Nucleus accumbens (tissue), 56 donors: ENCODE data around the gene NRAP.
"Not testable (repeated sequence)": the region's sequence is repeated elsewhere in the genome, so short reads cannot be mapped to it uniquely, and the experiment has no call there.

ENCODE experiments used
- DNase-seq, 56 donors: peaks; one replicate each; lab custom pipeline; 2025; lab: John Stamatoyannopoulos, UW

Gene NRAP

DNA sequence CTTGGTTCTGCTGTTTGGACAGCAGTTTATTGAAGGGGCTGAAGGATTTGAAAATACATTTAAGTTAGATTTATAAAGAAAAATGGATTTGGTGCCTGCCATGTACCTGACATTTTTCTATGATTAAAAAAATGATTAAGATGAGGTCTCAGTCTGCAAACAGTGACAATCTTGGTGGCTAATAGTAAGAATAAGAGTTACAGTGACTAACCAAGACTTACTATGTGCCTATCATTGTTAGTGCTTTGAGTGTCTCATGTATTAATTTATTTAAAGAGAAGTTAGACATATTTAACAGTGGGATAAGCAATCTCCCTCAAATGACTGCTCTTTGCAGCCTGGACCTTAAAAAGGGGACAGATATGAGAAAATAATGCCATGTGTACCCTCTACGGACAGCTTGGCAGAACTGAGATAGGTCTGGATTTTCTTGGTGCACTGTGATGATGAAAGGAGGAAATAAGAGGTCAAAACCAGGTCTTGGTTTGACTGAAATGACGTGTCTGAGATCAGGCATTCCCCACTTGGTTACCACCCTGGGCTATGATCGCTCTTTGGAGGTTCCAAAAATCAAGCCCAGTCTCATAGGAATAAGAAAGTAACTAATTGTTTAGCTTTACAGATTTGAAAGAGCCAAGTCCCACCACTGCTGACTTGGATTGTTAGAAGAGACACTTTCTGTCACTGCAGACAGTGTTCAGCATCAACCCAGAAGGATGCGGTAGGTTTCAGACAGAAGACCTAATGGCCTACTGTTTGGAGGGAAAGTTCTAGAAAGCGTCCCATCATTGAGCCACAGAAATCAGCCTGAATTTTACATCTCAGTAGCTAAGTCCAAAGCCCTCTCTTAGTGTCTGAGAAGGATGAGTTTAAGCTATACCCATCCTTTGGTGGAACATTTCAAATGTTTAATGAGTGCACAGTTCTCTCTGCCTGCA is 18.0 kb upstream of the NRAP start:
- peak in 1 of 56 donors; percentile 2 for DNase-seq

DNA sequence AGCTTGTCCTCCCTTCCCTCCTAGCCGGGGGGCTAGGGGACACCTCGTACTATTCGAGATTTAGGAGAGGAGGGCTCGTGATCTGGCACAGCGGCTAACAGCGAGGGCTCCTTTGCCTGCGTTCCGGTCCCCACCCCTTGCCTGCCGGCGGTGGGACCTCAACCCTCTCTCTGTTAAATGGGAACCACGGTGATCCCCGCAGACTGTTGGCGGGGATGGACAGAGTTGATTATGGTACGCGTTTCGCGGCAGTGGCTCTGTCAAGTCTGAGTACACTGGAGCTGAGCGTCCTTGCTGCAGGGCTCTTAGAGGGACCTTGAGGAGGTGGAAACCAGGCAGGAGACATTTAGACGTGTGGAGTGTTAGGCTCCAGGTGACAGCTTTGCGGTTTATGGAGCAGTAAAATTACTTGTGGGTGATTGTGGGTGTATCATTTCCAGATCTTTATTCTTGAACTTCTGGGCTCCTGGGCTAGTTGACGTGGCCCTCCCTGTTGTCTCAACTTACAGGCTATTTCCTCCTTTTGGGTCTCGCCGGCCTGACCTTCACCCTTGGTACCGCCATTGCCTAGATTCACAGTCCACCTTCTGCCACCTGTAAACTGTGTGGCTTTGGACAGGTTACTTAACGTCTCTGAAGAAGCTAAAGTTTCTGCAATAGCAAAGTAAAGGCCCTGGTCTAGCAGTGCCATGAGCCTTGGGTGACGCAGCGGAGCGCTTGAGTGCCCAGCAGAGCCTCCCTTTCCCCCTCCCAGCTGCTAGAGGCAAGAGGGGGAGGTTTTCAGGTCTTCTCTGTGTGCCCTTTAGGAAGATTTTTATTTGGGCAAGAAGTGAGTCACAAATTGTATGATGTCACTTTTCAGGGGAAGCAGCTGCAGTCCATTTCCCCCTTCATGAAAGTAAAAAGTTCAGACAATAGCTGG is 16.6 kb upstream of the NRAP start:
- peak in 26 of 56 donors; percentile 7 to 56 (median 39) for DNase-seq

DNA sequence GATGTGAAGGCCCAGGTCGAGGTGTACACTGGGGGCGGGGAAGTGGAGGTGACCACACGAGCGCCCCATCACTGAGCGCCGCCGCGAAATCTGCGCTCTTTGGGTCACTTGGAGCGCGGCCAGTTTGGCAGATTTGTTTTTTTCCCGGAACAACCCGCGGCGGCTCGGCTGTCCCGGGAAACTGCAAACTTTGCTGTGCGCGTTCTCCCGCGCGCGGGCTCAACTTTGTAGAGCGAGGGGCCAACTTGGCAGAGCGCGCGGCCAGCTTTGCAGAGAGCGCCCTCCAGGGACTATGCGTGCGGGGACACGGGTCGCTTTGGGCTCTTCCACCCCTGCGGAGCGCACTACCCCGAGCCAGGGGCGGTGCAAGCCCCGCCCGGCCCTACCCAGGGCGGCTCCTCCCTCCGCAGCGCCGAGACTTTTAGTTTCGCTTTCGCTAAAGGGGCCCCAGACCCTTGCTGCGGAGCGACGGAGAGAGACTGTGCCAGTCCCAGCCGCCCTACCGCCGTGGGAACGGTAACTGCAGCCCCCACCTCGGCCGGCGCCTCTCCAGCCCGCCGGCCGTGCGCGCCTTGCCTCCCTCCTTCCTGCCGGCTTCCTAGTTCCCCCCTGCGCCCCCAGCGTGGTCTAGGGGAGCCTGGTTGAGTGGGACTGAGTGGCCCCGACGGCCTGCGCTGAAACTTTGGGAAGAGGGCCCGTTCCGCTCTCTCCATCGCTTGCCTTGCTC is 15.8 kb upstream of the NRAP start, which contains the start of gene CASP7:
Gene CASP7, plus strand, starts transcription at position 450 of the 727 bp plus-strand sequence. CDS start 17,582 bp downstream, outside the sequence.
- peak in 53 of 56 donors; percentile 25 to 84 (median 61) for DNase-seq

DNA sequence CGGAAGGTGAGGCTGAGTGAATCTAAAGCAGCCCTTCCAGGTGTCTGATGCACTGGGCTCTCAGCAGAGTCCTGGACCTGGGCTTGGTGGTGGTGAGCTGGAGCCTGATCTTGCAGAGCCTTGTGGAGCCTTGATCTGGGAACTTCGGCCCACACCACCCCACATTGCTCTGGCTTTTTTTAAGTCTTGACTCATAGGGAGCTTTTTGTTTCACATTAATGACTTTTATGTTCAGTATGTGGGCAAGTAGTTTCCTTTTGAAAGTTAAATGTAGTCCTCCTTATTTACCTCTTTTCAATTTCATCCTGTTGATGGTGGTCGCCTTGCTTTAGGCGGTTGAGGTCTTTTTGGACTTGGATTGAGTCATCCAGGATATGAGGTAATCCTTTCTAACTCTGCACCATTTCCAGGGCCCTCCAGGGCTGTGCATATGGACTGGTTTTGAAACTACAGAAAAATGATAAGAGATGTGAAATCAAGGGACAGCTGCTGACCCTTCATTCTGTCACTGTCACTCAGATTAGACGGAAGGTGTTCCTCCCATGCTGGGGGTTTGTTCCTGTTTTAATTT is 2.9 kb upstream of the NRAP start:
- DNase-seq = no peak

DNA sequence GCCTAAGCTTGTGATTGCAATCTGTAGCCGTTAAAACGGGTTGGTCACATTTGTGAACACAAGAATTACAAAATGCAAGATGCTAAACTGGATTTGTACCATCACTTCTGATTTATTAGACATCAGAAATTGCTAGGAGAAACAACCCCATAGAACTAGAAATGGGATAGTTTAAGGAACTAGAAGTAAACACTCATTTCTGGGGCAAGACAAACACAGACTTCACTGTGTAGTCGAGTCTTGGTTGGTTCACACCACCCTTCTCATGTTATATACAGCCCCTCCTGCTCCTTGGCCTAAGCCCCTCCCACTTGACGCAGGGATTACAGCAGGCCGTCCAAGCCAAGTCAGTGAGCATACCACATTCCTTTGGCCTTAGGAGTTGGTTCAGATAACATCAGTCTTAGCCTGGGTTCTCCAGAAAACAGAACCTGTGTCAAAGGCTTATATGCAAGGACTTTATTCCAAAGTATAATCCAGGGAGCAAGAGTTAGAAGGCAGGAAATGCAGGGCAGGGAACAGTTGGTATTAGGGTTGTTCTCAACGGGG is 2.0 kb upstream of the NRAP start:
- no peak for DNase-seq

DNA sequence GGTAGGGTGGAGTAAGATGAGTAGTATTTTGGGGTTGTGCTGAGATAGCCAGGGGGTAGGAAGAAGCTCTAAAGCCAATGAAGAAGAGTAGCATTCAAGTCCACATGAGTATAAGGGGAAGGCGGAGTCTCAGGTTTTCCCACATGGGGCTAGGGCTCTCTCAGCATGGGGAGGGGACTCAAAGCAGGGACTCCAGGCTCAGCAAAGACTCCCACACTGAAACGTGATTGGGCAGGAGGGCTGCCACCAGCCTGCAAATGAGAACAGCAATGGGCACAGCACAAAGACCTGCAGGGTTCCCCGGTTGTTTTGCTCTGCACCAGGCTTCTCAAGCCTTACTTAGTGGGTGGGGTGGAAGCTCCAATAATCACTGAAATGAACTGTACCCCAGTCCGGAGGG is 1.5 kb upstream of the NRAP start:
- DNase-seq = no peak

DNA sequence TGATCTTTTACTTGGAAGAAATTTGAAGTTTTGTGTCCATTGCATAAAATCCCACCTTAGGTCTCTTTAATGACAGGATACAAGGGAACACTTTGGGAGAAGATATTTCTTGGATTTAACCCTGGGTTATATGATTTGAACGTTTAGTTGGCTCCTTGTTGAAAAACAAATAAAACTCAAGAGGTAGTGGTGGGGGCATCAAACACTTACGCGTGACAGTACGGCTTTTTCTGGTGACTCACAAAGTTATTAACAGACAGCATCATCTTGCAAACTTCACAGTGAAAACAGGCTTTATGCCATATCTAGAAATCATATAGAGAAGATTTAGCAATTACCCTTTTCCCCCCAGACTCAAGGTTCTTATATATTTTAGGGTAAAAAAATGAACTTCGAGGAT is 699 bp downstream of the NRAP start:
- DNase-seq = no peak

DNA sequence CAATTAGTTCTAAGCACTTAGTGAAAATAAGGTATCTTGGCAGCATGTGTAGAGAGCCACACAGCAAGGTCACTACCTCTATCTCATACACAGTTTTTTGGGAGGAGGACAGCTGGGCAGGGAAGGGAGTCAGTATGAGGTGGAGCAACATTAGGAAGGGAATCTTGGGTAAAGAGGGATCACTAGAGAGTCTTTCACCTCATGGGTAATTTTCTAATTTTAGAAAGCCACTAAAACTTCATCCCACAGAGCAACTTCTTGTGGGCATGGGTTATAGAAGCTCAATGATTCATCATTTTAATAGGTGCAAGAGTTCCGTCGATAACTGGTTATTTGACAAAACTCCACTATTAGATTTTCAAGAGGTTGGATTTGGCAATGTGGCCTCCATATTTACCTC is 2.5 kb downstream of the NRAP start:
- DNase-seq = no peak

DNA sequence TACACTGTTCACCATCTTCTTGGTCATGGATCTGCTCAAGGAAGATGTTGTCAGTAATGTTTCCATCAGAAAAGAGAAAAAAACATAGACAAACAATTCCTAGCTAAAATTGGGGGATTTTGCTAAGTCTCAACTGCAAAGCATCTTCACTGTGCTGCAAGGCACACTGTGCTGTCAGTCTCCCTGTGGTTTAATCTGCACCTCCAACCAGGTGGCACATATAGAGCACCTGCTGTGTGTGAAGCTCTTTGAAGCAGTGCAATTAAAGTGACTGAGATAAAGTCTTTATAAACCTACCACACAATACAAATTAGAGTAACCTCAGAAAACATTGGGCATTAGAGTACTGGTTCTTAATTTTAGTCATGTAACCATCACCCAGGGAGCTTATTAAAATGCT is 6.3 kb downstream of the NRAP start:
- no peak for DNase-seq

DNA sequence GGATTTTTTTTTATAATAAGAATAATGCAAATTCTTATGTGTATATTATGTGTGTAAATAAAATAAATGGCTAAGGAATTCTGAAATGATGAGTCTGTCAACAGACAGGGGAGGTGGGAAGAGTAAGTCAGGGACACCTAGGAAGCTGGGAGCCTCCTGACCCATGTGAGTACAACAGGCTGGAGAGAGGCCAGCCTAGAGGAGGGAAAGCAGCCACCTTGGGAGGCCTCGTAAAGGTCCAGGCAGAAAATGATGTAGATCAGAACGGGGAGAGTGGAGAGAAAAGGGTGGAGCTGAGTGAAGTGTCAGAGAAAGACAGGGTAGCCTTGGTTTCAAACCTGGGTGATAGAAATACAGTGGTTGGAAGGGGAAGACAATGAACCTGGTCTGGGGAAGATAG is 6.9 kb downstream of the NRAP start:
- no peak for DNase-seq

DNA sequence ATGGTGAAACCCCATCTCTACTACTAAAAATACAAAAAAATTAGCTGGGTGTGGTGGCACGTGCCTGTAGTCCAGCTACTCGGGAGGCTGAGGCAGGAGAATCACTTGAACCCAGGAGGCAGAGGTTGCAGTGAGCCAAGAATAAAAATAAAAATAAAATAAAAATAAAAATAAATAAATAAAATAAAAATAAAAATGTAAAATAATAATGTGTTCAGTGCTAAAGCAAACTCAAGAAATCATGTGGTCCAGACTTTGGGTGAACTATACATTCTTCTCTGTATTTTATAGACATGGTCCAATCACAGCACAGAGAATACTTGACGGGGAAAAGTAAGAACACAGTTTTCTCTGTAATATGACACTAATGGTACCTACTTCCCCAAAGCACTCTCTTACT is 11.4 kb downstream of the NRAP start:
- not testable (repeated sequence) for DNase-seq

DNA sequence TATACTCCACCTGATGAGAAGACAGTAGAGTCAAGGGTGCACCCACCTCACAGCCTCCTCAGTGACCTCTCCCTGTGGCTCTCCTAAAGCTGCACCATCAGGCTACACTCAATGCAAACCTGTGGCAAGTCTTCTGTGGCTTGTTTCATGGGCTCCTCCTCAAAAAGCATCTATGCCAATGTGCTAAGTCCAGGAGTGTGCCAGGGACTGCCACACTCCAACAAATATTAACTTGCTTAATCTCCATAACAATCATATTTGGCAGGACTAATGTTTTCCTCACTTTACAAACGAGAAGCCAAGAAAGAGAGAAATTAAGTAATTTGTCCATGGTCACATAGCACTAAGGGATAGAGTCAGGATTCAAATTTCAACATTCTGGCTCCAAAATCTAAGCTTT is 11.9 kb downstream of the NRAP start:
- DNase-seq = no peak

DNA sequence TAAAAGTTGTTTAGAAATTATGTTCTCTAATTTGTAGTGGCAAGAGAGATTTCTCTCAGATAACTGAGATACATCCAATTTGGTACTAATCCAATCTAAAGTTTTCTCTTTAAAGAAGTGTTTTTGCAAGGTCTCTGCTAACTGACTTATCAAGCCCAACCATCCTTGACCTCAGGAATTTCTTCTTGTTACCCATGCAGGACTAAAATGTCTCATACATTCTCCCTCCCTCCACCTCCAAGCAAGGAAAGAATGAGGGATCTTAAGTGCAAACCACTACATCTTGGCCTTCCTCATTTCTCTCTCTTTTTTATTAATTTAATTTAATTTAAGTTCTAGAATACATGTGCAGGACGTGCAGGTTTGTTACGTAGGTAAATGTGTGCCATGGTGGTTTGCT is 12.8 kb downstream of the NRAP start:
- DNase-seq = no peak

DNA sequence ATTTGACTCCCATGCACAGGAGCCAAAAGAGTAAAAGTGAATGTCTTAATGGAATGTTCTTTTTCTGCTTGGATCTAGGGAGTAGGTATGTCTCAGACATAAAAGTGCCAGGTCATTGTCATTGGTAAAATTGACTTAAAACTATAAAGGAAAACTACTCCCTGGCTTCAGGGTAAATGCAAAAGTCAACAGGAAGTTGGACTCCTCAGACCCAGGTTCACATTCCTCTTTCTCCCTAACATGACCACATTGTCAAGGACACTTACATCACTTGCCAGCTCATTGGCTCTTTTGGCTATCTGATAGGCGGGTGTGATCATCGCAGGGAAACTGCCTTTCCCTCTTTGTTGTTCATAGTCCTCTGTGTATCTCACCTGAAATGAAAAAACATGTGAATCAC is 13.7 kb downstream of the NRAP start:
- no peak for DNase-seq

DNA sequence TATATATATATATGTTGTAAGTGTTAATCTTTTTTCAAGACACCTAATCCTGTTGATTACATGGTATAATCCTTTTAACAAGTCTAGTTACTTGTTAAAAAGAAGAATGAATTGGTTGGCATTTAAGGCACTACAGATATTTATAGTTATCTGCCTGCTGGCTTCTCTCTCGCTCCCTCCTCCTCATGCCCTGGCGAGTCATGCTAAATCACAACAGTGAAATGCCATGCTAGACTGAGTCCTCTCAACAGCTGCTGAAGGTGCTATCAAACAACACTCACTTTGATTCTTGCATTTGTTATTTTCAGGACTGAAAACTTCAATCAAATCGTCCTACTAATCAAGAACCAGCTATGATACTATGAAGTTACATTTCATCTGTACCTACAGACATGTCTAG is 15.4 kb downstream of the NRAP start:
- DNase-seq = no peak

DNA sequence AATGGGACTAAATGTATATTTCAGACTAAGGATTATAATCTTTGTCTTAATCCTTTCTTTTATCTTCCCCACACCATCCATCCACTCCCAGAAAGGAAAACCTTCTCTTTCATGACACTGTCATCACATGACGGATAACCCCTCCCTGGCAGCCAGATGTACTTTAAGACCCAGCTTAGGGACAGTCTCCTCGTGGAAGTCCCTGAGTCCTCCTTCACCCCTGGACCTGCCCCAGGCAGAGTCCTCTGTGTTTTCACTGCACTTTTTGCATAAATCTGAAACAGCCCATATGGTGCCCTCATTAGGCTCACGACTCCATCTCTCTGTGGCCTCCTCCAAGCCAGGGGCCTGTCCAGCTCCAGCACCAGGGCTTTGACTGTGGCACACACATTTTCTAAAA is 16.0 kb downstream of the NRAP start:
- no peak for DNase-seq

DNA sequence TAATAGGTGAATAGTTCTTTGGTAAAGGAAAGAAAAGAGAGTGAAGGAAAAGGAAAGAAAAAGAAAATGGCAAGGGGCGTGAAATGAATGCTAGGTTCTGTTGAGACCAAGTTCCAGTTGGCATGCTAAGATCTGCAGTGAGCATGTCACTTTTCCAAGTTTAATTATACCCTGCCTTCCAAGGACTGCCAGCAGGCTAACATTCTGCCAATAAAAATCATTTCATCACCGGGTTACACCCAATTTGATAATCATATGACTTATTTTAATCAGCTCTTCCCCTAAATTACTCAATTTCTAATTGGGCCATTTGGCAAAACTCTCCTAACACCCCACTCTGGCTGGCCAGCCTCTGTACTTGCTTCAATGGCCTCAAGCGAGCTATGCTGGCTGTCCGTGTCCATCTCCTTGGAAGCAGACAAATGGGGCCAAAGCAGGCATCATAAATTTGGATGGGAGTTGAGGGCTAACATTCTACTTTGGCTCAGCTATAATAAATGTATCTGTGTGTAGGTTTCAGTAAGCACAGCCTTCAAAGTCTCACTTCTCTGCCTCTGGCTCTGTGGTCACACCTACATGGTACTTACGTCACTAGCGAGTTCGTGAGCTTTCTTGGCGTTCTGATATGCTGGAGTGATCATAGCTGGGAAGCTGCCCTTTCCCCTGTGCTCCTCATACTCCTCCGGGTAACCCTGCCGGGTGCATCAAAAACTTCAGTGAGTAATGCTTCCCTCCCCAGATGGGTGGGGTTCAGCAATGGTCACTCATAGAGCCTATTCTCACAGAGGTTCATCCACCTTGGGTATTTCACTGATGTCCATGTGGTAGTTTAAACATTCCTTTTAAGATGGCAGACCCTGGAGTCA is 17.3 kb downstream of the NRAP start:
- DNase-seq = peak in 33 of 56 donors; percentile 3 to 63 (median 18)

DNA sequence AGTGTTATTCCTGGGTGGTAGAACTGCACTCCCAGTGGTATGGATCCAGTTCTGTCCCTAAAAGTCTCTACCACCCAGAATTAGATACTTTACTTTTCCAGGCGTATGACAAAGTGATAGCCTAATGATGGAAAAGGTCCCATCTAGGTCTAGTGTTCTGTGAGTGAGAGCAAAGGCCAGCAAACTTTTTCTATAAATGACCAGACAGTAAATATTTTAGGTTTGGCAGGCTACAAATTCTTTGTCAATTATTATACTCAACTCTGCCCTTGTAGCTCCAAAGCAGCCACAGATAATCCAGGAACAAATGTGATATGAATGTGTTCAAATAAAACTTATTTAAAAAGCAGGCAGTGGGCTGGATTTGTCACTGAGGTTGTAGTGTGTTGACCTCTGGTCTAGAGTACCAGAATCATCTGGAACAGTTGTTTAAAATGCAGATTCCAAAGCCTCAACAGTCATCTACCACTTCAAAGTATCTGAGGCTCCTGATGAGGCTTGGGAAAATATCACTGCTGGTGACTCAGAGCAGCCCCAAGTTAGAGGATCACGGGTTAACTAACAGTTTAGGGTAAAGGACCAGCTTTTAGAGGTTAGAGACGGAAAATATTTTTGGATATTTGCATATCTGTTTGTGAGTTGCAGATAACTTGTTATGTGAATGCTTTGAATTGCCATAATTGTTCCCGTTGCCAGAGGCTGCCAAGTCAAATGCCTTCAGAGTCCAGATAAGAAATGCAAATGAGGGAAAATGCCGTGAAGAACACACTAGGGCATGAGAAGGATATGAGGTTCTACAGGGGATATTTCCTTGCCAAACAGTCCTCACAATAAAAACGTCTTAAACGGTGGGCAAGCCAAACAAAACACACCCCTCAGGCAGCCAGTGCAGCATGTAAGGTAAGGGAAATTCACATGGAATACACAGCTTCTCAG is 19.4 kb downstream of the NRAP start:
- DNase-seq = no peak
